Measurements from ENCODE around the gene TRIP6.

The TRIP6 gene

GRCh38 chr7:100895956-100896731 lies 29.0 kb downstream of the TRIP6 start (continued):
- TF ChIP-seq ZNF677 (tag by site-specific recombination; IDR thresholded peaks at IDR 0.05) (no peak), ZNF16 (tag by site-specific recombination; IDR thresholded peaks at IDR 0.05; ENCODE audit: low read depth) (no peak), MEIS1 (CRISPR knock-in tag; IDR thresholded peaks at IDR 0.05; ENCODE audit: borderline replicate concordance) (no peak), PRDM1 (tag by site-specific recombination; IDR thresholded peaks at IDR 0.05) (0 out of 2 replicates have a peak, but pooled peaks have one; percentile 23), ZNF610 (tag by site-specific recombination; IDR thresholded peaks at IDR 0.05; ENCODE audit: borderline replicate concordance) (no peak), ZNF292 (tag by site-specific recombination; IDR thresholded peaks at IDR 0.05; ENCODE audit: borderline replicate concordance, low read depth) (no peak), ZNF792 (tag by site-specific recombination; IDR thresholded peaks at IDR 0.05) (peak; percentile 41; the same call in 1 of the 2 replicates), ZNF555 (tag by site-specific recombination; conservative IDR thresholded peaks at IDR 0.05) (no peak), ZNF221 (tag by site-specific recombination; IDR thresholded peaks at IDR 0.05; ENCODE audit: borderline replicate concordance) (no peak), KLF8 (tag by site-specific recombination; IDR thresholded peaks at IDR 0.05) (peak; percentile 34), ZNF830 (tag by site-specific recombination; IDR thresholded peaks at IDR 0.05; ENCODE audit: low read depth) (no peak), ZNF549 (tag by site-specific recombination; IDR thresholded peaks at IDR 0.05) (no peak), BCL6B (tag by site-specific recombination; IDR thresholded peaks at IDR 0.05) (no peak), IKZF3 (tag by site-specific recombination; IDR thresholded peaks at IDR 0.05) (no peak), ZSCAN16 (tag by site-specific recombination; IDR thresholded peaks at IDR 0.05) (no peak), ZNF398 (tag by site-specific recombination; IDR thresholded peaks at IDR 0.05) (0 out of 2 replicates have a peak, but pooled peaks have one; percentile 44), MZF1 (tag by site-specific recombination; IDR thresholded peaks at IDR 0.05; ENCODE audit: borderline replicate concordance) (no peak), ZNF529 (tag by site-specific recombination; IDR thresholded peaks at IDR 0.05; ENCODE audit: insufficient replicate concordance) (no peak), PRDM6 (tag by site-specific recombination; IDR thresholded peaks at IDR 0.05) (no peak), GLI2 (tag by site-specific recombination; IDR thresholded peaks at IDR 0.05; ENCODE audit: borderline replicate concordance, low read depth) (no peak), ZNF350 (tag by site-specific recombination; IDR thresholded peaks at IDR 0.05) (no peak), ZNF302 (tag by site-specific recombination; IDR thresholded peaks at IDR 0.05; ENCODE audit: low read depth) (no peak), ZNF692 (tag by site-specific recombination; IDR thresholded peaks at IDR 0.05) (peak; percentile 72), ZFP3 (tag by site-specific recombination; IDR thresholded peaks at IDR 0.05; ENCODE audit: low read depth) (no peak), REPIN1 (tag by site-specific recombination; IDR thresholded peaks at IDR 0.05; ENCODE audit: low read depth) (peak; percentile 84; the same call in 1 of the 2 replicates), ZNF623 (tag by site-specific recombination; IDR thresholded peaks at IDR 0.05) (0 out of 2 replicates have a peak, but pooled peaks have one; percentile 18), AEBP2 (tag by site-specific recombination; IDR thresholded peaks at IDR 0.05; ENCODE audit: borderline replicate concordance) (no peak), PBX3 (CRISPR knock-in tag; IDR thresholded peaks at IDR 0.05) (no peak), ZNF132 (tag by site-specific recombination; IDR thresholded peaks at IDR 0.05; ENCODE audit: borderline replicate concordance) (no peak)
